ENCODE results near the gene ANKRD2. TPM values are rescaled to one million over a fixed set of nuclear protein-coding genes. Genes with fewer than 3 reads are reported as not detected.
"Not testable (repeated sequence)": the region's sequence is repeated elsewhere in the genome, so short reads cannot be mapped to it uniquely, and the experiment has no call there.

The ANKRD2 gene, protein sequence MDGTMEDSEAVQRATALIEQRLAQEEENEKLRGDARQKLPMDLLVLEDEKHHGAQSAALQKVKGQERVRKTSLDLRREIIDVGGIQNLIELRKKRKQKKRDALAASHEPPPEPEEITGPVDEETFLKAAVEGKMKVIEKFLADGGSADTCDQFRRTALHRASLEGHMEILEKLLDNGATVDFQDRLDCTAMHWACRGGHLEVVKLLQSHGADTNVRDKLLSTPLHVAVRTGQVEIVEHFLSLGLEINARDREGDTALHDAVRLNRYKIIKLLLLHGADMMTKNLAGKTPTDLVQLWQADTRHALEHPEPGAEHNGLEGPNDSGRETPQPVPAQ
- not detected for total RNA-seq

DNA sequence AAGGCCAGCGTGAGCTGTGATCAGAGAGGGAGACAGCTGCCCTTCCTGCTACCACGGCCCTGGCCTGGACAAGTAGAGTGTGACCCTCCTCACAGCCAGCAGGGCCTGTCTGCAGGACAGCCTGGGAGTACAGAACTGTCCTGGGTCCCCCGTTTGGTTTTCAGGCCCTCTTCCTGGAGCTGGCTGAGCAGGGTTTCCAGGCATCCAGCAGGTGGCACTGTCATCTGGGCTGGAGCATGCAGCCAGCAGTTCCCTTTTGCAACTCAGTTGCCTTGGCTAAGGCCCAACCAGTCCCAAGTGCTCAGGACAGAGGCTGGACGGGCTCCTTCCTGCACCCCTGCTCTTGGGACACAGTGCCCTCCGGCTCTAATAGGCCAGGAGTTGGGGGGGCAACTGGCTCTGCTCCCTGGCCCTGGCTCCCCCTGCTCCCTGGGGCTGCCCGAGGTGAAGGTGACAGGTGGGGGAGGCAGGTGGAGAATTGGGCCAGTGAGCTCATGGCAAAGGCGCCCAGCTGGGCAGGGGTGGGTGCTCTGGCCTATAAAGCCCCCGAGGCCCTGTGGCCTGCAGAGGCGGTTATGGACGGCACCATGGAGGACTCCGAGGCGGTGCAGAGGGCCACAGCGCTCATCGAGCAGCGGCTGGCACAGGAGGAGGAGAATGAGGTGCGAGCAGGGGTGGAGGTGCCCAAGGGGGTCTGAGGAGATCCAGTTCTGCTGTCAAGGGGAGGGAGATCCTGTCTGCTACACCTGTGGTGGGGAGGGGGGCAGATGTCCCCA, at the start of gene ANKRD2:
TSS of gene ANKRD2 (plus strand) at position 566 of the 776 bp plus-strand sequence. CDS start at position 576, 10 bp downstream.
- Mint-ChIP-seq H3K27me3 (no peaks in the 10 kb centered on the region), H3K4me3 (no peak within 1 kb of the TSS), H3K27ac (no peak within 1 kb of the TSS), H3K36me3 (no peaks in the 10 kb centered on the region), H3K4me1 (peaks cover 2% of the 10 kb centered on the region), H3K9me3 (no peaks in the 10 kb centered on the region)
- peak; percentile 57 for DNase-seq

DNA sequence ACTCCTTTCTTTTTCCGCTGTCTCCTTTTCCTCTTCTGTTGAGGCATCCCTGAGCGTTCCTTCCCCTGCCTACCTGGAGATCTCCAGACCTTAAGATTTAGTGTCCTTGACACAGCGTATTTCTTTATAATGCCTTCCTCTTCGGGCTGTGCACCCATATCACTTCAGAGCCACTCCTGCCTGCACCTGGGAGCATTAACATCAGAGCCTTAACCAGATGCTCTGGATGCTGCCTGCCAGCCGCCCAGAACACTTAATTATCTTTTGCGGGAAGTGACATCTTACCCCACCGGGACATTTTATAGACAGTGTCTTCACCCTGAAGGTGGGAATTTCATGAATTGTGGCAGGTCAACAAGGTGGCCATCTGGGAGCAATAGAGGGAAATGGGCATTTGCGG, 49.6 kb upstream of the ANKRD2 start:
- Mint-ChIP-seq H3K4me3 (no peak overlapping the region), H3K27ac (no peak overlapping the region), H3K36me3 (no peaks in the 10 kb centered on the region), H3K27me3 (no peaks in the 10 kb centered on the region), H3K9me3 (no peaks in the 10 kb centered on the region), H3K4me1 (no peaks in the 10 kb centered on the region)
- DNase-seq: no peak

DNA sequence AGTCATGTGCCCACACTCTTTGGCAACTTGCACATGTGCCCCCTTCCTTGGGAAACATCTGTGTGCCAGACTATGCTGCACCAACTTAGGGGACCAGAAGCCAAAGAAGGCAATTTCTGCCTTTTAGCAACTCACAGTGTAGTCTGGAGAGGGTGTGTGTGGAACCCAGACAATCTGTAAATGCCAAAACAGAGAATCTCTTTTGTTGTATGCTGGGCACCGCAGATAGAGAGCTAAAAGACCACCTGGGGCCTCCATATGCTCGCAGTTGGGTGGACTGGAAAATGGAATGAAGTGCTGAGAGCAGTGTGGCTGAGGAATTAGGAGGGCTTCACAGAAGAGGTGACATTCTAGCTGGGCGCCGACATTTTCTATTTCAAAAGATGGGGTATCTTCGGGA, 47.5 kb upstream of the ANKRD2 start:
- DNase-seq: no peak
- Mint-ChIP-seq H3K4me3 (no peak overlapping the region), H3K27ac (no peak overlapping the region), H3K4me1 (no peaks in the 10 kb centered on the region), H3K9me3 (no peaks in the 10 kb centered on the region), H3K36me3 (no peaks in the 10 kb centered on the region), H3K27me3 (no peaks in the 10 kb centered on the region)

DNA sequence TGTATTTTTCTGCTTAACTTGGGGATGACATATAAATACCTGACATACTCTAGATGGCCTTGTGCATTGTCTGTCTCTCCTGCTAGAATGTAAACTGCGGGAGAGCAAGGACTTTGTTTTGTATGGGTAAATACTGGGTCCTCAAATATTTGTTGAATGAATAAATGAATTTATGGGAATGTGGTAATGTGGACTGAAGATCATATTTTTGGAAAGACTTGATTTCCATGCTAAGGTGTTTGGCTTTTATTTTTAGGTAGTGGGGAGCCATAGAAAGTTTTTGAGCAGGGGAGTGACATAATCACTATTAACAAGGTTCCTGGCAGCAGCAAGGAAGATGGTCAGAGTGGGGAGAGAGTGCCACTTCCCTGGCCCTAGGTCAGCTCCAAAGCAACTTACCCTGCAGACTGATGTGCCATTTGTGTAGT, 46.9 kb upstream of the ANKRD2 start:
- Mint-ChIP-seq H3K4me1 (no peaks in the 10 kb centered on the region), H3K27me3 (no peaks in the 10 kb centered on the region), H3K36me3 (no peaks in the 10 kb centered on the region), H3K27ac (no peak overlapping the region), H3K9me3 (no peaks in the 10 kb centered on the region), H3K4me3 (no peak overlapping the region)
- no peak for DNase-seq

DNA sequence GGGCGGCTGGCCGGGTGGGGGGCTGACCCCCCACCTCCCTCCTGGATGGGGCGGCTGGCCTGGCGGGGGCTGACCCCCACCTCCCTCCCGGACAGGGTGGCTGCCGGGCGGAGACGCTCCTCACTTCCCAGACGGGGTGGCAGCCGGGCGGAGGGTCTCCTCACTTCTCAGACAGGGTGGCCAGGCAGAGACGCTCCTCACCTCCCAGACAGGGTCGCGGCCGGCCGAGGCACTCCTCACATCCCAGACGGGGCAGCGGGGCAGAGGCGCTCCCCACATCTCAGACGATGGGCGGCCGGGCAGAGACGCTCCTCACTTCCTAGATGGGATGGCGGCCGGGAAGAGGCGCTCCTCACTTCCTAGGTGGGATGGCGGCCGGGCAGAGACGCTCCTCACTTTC, 43.7 kb upstream of the ANKRD2 start:
- H3K27ac Mint-ChIP-seq, DNase-seq, H3K4me1 Mint-ChIP-seq, H3K27me3 Mint-ChIP-seq, H3K36me3 Mint-ChIP-seq, H3K9me3 Mint-ChIP-seq, H3K4me3 Mint-ChIP-seq: not testable (repeated sequence)

DNA sequence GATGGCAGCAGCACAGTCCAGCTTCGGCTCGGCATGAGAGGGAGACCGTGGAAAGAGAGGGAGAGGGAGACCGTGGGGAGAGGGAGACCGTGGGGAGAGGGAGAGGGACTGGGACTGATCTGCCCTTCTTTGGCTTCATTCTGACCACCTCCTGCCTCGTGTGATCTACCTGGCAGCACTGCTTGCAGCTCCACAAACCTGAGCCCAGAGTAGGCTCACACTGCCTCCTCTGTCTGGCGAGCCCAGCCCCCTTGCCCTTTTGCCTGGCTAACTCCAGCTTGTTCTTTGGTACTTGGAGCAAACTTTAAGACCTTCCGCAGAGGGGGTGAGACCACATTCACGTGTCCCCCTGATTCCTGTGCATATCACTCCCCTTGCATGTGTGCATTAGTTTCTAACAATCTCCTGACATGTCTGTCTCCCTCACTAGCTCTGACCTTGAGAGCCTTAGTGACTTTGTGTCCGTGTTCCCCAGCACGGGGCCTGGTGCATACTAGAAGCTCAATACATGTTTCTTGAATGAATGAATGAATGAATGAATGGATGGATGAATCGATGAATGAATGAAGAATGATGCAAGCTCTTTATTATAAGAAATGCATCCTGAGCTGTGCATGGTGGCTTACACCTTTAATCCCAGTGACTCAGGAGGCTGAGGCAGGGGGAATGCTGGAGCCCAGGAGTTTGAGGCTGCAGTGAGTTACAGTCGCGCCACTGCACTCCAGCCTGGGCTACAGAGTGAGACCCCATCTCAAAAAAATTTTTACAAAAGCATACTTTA, 42.7 kb upstream of the ANKRD2 start:
- Mint-ChIP-seq H3K9me3 (no peaks in the 10 kb centered on the region), H3K27me3 (no peaks in the 10 kb centered on the region), H3K27ac (no peak overlapping the region), H3K4me3 (no peak overlapping the region), H3K4me1 (no peaks in the 10 kb centered on the region), H3K36me3 (no peaks in the 10 kb centered on the region)
- no peak for DNase-seq

DNA sequence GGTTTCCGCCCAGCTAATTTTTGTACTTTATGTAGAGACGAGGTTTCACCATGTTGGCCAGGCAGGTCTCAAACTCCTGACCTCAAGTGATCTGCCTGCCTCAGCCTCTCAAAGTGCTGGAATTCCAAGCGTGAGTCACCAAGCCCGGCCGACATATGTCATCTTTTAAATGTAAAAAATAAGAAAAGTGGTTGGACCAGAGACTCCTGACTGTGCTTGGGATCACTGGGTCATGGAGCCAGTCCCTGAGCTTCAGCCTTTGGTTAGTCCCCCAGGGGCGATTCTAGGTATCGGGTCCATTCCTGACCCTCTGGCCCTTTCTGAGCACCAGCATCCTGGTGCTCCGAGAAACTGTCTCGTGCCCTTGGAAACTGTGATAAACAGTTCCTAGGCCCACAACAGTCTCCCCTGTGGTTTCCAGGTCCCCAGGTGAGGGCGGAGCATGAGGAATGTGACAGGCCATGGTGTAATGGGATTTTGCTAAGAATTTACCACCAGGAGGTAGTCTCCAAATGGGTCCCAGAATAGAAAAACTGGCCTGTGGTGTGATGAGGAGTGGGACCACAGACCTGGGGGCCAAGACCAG, 41.1 kb upstream of the ANKRD2 start:
- no peaks in the 10 kb centered on the region for H3K27me3 Mint-ChIP-seq
- H3K9me3 Mint-ChIP-seq: no peaks in the 10 kb centered on the region
- no peaks in the 10 kb centered on the region for H3K4me1 Mint-ChIP-seq
- no peak for DNase-seq
- H3K4me3 Mint-ChIP-seq: no peak overlapping the region
- no peaks in the 10 kb centered on the region for H3K36me3 Mint-ChIP-seq
- H3K27ac Mint-ChIP-seq: no peak overlapping the region

DNA sequence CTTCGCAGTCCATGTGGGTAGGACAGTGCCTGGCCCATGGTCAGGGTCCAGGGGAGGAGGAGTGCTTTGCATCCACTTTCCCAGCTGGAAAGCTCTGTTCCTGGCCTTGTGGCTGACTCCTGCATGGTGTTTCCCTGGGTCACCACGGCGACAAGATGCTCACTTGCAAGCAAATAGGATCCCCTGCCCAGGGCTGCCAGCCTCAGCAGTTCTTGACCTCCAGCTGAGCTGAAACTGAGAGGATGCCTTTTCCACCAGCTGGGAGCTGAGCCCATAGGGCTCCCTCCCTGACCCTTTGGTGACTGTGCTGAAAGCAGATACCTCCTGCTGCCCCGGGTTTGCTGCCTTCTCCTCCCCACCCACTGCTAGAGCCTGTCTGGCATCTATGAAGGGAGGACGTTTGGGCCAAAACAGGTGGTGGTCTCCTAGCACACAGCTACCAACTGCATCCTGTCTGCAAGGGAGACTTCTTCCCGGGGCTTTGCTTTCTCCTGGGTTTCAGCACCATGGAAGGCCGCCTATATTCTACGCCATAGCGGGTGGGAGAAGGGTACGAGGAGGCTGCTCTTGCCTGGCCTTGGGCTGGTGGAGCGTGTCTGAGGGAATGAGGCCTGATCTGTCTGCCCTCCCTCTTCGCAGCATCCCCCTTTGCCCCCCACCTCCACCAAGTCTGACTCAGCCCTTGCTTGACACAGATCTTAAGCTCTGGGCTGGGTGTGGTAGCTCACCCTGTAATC, 39.5 kb upstream of the ANKRD2 start:
- Mint-ChIP-seq H3K4me3 (no peak overlapping the region), H3K4me1 (no peaks in the 10 kb centered on the region), H3K27ac (no peak overlapping the region), H3K36me3 (no peaks in the 10 kb centered on the region), H3K9me3 (no peaks in the 10 kb centered on the region), H3K27me3 (no peaks in the 10 kb centered on the region)
- no peak for DNase-seq

DNA sequence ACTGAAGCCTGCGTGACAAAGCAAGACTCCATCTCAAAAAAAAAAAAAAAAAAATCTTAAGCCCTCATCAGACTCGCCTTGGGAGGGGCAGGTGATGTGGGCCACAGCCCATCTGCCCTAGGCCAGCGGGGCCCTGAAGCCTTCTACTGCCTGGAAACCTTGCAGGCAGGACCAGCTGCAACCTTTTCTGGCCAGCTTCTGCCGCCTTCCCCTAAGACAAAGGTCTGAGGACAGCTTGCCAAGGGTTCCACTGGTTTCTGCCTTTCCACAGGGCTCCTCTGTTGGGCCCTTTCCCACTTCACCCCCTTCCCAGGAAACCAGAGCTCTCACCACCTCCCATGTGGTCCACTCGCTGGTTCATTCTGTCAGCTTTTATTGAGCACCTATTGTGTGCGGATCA, 38.7 kb upstream of the ANKRD2 start:
- no peak for DNase-seq
- Mint-ChIP-seq H3K27ac (no peak overlapping the region), H3K9me3 (no peaks in the 10 kb centered on the region), H3K27me3 (no peaks in the 10 kb centered on the region), H3K4me3 (no peak overlapping the region), H3K36me3 (no peaks in the 10 kb centered on the region), H3K4me1 (no peaks in the 10 kb centered on the region)

DNA sequence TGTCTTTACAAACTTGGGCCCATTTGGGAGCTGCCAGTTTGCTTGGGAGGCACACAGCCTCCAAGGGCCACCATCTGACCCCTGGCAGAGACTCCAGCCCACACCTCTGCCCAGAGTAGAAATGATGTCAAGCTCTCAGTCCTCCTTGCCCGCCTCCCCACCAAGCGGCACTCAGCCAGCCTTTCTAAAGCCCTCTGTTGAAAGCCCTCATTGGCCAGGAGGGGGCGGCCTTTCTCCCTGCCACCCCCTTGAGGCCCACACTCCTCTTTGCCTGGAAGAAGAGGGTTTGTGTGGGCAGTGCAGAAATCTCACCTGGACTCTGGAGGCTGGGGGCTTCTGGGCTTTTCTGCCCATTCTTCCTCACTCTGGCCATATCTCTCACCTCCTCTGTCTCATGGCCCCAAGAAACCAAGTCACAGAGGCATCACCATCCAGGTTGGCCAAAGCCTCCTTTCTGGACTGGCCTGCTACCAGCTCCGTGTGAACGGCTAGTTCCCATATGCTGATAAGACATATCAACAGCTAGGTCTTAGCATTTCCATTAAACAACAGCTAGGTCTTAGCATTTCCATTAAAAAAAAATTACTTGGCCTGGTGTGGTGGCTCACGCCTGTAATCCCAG, 37.7 kb upstream of the ANKRD2 start:
- H3K27me3 Mint-ChIP-seq: no peaks in the 10 kb centered on the region
- DNase-seq: peak; percentile 36

DNA sequence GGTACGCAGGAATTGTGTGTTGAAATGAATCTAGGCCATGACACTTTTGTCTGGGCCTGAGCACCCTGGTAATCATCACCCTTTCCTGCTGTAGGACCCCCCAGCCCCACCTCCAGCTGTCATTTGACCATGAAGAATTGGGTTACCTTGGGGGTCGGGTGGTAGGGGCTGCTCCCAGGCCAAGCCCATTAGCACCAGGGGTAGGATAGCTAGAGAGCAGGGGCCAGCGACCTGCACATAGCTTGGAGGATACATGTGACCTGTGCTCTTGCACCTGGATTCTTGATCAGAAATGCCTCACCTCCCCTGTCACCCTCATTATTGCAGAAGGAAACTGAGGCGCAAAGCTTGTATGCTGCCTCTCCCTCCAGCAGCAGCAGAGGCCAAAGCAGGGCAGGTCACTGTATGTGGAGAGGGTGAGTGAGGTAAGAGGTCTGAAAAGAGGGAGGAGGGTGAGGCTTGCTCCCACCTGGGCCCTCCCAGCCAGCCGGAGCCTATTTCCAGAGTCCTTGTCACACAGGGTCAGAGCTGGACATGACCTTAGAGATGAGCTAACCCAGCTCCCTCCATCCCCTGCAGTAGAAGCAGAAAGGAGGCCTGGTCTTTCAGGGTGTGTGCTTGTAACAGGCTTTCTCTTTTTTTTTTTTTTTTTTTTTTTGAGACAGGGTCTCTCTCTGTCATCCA, 35.3 kb upstream of the ANKRD2 start:
- Mint-ChIP-seq H3K27ac (no peak overlapping the region), H3K4me3 (no peak overlapping the region)
- DNase-seq: no peak

More for the DNA sequence above, 37.7 kb upstream of the ANKRD2 start:
- Mint-ChIP-seq H3K36me3 (no peaks in the 10 kb centered on the region), H3K9me3 (no peaks in the 10 kb centered on the region), H3K4me1 (no peaks in the 10 kb centered on the region), H3K4me3 (no peak overlapping the region), H3K27ac (no peak overlapping the region)

DNA sequence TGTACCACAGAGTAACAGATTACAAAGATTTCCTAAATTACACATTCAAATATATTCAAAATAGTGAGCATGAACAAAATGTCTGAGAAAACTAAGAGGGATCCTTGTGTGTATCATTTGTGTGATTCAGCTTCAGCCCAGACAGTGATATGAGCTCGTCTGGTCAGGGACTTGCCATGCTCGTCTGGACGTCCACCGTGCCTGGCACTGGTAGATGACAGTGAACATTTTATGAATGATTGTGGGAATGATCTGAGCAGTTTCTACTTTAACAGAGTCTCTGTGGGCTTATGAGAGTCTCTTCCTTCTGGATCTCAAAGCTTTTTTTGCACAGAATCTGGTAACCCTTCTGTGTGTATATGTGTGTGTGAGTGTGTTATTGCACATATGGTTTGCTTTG, 34.2 kb upstream of the ANKRD2 start:
- no peak for DNase-seq
- Mint-ChIP-seq H3K36me3 (no peaks in the 10 kb centered on the region), H3K27me3 (no peaks in the 10 kb centered on the region), H3K4me1 (peaks cover 16% of the 10 kb centered on the region), H3K9me3 (no peaks in the 10 kb centered on the region), H3K4me3 (no peak overlapping the region), H3K27ac (no peak overlapping the region)

More for the DNA sequence above, 35.3 kb upstream of the ANKRD2 start:
- Mint-ChIP-seq H3K36me3 (no peaks in the 10 kb centered on the region), H3K9me3 (no peaks in the 10 kb centered on the region), H3K4me1 (peaks cover 7% of the 10 kb centered on the region), H3K27me3 (no peaks in the 10 kb centered on the region)

DNA sequence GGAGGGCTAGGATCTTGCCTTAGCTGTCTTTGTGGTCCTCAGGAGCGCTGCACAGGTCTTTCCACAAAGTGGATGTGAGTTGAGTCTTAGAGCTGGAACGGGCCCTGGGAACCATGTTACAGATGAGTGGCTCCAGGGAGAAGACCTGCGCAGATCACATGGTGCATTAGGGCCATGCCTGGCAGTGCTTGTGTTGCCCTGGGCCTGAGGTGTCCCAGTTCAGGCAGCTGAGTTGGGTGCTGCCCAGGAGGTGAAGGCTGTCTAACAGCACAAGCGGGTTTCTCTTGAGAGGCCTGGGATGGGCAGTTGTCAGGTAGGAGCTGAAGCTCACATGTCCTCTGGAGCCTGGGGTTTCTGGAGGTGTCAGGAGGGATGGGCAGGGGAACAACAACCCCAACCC, 33.7 kb upstream of the ANKRD2 start:
- Mint-ChIP-seq H3K27me3 (no peaks in the 10 kb centered on the region), H3K36me3 (no peaks in the 10 kb centered on the region), H3K9me3 (no peaks in the 10 kb centered on the region), H3K4me3 (no peak overlapping the region), H3K4me1 (peaks cover 20% of the 10 kb centered on the region), H3K27ac (no peak overlapping the region)
- DNase-seq: no peak

Measured in activated naive CD8-positive, alpha-beta T cell treated with anti-CD3 and anti-CD28 coated beads for 36 hours (primary cell).